Erythroblast (primary cell): Measurements from ENCODE around the gene AP1M2.
"Not testable (repeated sequence)": the region's sequence is repeated elsewhere in the genome, so short reads cannot be mapped to it uniquely, and the experiment has no call there.

Experiments
- DNase-seq, 2 experiments: peaks; one replicate each; lab custom pipeline; 2025; lab: John Stamatoyannopoulos, UW
- GATA1 ChIP-seq: IDR thresholded peaks from 2 replicates; pipeline ENCODE4 v1.6.1; 2011; ENCODE audit warnings: low read depth, mild to moderate bottlenecking, control low read depth, low read length, moderate library complexity
- POLR2A ChIP-seq: IDR thresholded peaks from 2 replicates; pipeline ENCODE4 v1.6.1; 2011; ENCODE audit warnings: mild to moderate bottlenecking, low read length

Gene AP1M2

GRCh38 chr19:10562609-10563008, 24.5 kb downstream of the AP1M2 start:
- TF ChIP-seq POLR2A = no peak
- no peak for TF ChIP-seq GATA1
- DNase-seq = no peak

- no peak for DNase-seq
- TF ChIP-seq GATA1 (no peak), POLR2A (no peak)
These were observed 27.0 kb downstream of the AP1M2 start for GRCh38 chr19:10560154-10560553.

GRCh38 chr19:10557603-10558197, 29.4 kb downstream of the AP1M2 start:
- no peak for DNase-seq
- TF ChIP-seq GATA1 (no peak), POLR2A (no peak)

- DNase-seq = no peak
- TF ChIP-seq POLR2A (no peak), GATA1 (no peak)
These were observed 31.5 kb downstream of the AP1M2 start for GRCh38 chr19:10555610-10555973.

- DNase-seq = no peak
- TF ChIP-seq POLR2A (peak; percentile 6), GATA1 (no peak)
These were observed 32.1 kb downstream of the AP1M2 start for GRCh38 chr19:10554760-10555609.

GRCh38 chr19:10553943-10554381, 33.1 kb downstream of the AP1M2 start:
- no peak for DNase-seq
- TF ChIP-seq POLR2A = no peak
- no peak for TF ChIP-seq GATA1

- no peak for TF ChIP-seq GATA1
- TF ChIP-seq POLR2A = no peak
- DNase-seq = no peak
These were observed 33.9 kb downstream of the AP1M2 start for GRCh38 chr19:10553087-10553667.

- peak; percentile 46 to 53 for DNase-seq
- peak; percentile 39 for TF ChIP-seq POLR2A
- no peak for TF ChIP-seq GATA1
These were observed 34.5 kb downstream of the AP1M2 start for GRCh38 chr19:10552510-10553053.

- TF ChIP-seq POLR2A (no peak), GATA1 (no peak)
- DNase-seq = peak; percentile 61 to 68
These were observed 35.3 kb downstream of the AP1M2 start for GRCh38 chr19:10551698-10552301.

- DNase-seq = not testable (repeated sequence)
These were observed 36.1 kb downstream of the AP1M2 start for GRCh38 chr19:10551006-10551405.

- DNase-seq = no peak
- TF ChIP-seq POLR2A (no peak), GATA1 (no peak)
These were observed 36.8 kb downstream of the AP1M2 start for GRCh38 chr19:10550336-10550735.

GRCh38 chr19:10549733-10550132, 37.4 kb downstream of the AP1M2 start:
- no peak for TF ChIP-seq POLR2A
- no peak for TF ChIP-seq GATA1
- no peak for DNase-seq

- DNase-seq = no peak
- no peak for TF ChIP-seq GATA1
- no peak for TF ChIP-seq POLR2A
These were observed 38.3 kb downstream of the AP1M2 start for GRCh38 chr19:10548746-10549276.
